ENCODE results near the gene PAM. TPM values are rescaled to one million over a fixed set of nuclear protein-coding genes. Genes with fewer than 3 reads are reported as not detected.

PAM gene
- total and polyA plus RNA-seq, 2 donors from 2014 or later: 158 to 293 TPM

GRCh38 chr5:102865510-102866236 lies 110.6 kb downstream of the PAM start:
- H3K4me3 ChIP-seq (ENCODE audit: low read length in 3 of 3): peak overlapping the region; percentile 71 to 94 (median 71)
- TF ChIP-seq CTCF (IDR thresholded peaks at IDR 0.05; ENCODE audit: borderline replicate concordance, extremely low read depth, insufficient read depth): no peak
- intact Hi-C loops (cut with DNase I): no loop called here
- peaks cover 0 to 2% (median 0%) of the 10 kb centered on the region in 3 donors for H3K36me3 ChIP-seq (ENCODE audit: control insufficient read depth in 2 of 3, insufficient read depth in 3 of 3, low read length in 3 of 3)
- H3K9me3 ChIP-seq (ENCODE audit: control insufficient read depth in 2 of 3, insufficient read depth in 1 of 3, low read length in 3 of 3): no peaks in the 10 kb centered on the region
- H3K9ac ChIP-seq (ENCODE audit: low read length in 3 of 3): peak overlapping the region; percentile 71 to 88 (median 74)
- H3K27ac ChIP-seq (ENCODE audit: low read depth in 2 of 2, low read length in 2 of 2): peak overlapping the region; percentile 49 to 68
- H3K4me1 ChIP-seq (ENCODE audit: control insufficient read depth in 2 of 3, insufficient read depth in 2 of 3, low read depth in 1 of 3, low read length in 3 of 3): peaks cover 0 to 4% (median 2%) of the 10 kb centered on the region in 3 donors
- FAIRE-seq (no peak), DNase-seq (peak; percentile 75 to 93 (median 87))
- H3K27me3 ChIP-seq (ENCODE audit: control insufficient read depth, insufficient read depth, low read length): no peaks in the 10 kb centered on the region

- peak overlapping the region; percentile 71 to 88 (median 74) for H3K9ac ChIP-seq (ENCODE audit: low read length in 3 of 3)
- FAIRE-seq (no peak), DNase-seq (peak in 2 of 5 donors; percentile 70 to 84)
- no peaks in the 10 kb centered on the region for H3K9me3 ChIP-seq (ENCODE audit: control insufficient read depth in 2 of 3, insufficient read depth in 1 of 3, low read length in 3 of 3)
- H3K4me3 ChIP-seq (ENCODE audit: low read length in 3 of 3): peak overlapping the region; percentile 71 to 94 (median 71)
- peaks cover 0 to 2% (median 0%) of the 10 kb centered on the region in 3 donors for H3K36me3 ChIP-seq (ENCODE audit: control insufficient read depth in 2 of 3, insufficient read depth in 3 of 3, low read length in 3 of 3)
- TF ChIP-seq CTCF (IDR thresholded peaks at IDR 0.05; ENCODE audit: borderline replicate concordance, extremely low read depth, insufficient read depth): no peak
- no peaks in the 10 kb centered on the region for H3K27me3 ChIP-seq (ENCODE audit: control insufficient read depth, insufficient read depth, low read length)
- peaks cover 0 to 4% (median 2%) of the 10 kb centered on the region in 3 donors for H3K4me1 ChIP-seq (ENCODE audit: control insufficient read depth in 2 of 3, insufficient read depth in 2 of 3, low read depth in 1 of 3, low read length in 3 of 3)
- intact Hi-C loops (cut with DNase I): no loop called here
- H3K27ac ChIP-seq (ENCODE audit: low read depth in 2 of 2, low read length in 2 of 2): peak overlapping the region; percentile 49 to 68
These were observed 111.1 kb downstream of the PAM start for GRCh38 chr5:102866237-102866600.

GRCh38 chr5:102867992-102868662 lies 113.0 kb downstream of the PAM start:
- intact Hi-C loops (cut with DNase I): no loop called here
- FAIRE-seq (no peak), DNase-seq (peak in 1 of 5 donors; percentile 43)
- no peak overlapping the region for H3K27ac ChIP-seq (ENCODE audit: low read depth in 2 of 2, low read length in 2 of 2)
- H3K9ac ChIP-seq (ENCODE audit: low read length in 3 of 3): no peak overlapping the region
- no peaks in the 10 kb centered on the region for H3K27me3 ChIP-seq (ENCODE audit: control insufficient read depth, insufficient read depth, low read length)
- H3K4me3 ChIP-seq (ENCODE audit: low read length in 3 of 3): no peak overlapping the region
- no peak for TF ChIP-seq CTCF (IDR thresholded peaks at IDR 0.05; ENCODE audit: borderline replicate concordance, extremely low read depth, insufficient read depth)
- H3K36me3 ChIP-seq (ENCODE audit: control insufficient read depth in 2 of 3, insufficient read depth in 3 of 3, low read length in 3 of 3): peaks cover 0 to 2% (median 0%) of the 10 kb centered on the region in 3 donors
- peaks cover 0 to 4% (median 2%) of the 10 kb centered on the region in 3 donors for H3K4me1 ChIP-seq (ENCODE audit: control insufficient read depth in 2 of 3, insufficient read depth in 2 of 3, low read depth in 1 of 3, low read length in 3 of 3)
- H3K9me3 ChIP-seq (ENCODE audit: control insufficient read depth in 2 of 3, insufficient read depth in 1 of 3, low read length in 3 of 3): no peaks in the 10 kb centered on the region

All from kidney (tissue), 14 donors.